HG02973 (cell line): ENCODE measurements around the gene HAGHL.
"Not testable (repeated sequence)": the region's sequence is repeated elsewhere in the genome, so short reads cannot be mapped to it uniquely, and the experiment has no call there.

Source experiments
- ATAC-seq: cut with Tn5 transposase; IDR thresholded peaks from one replicate; pipeline ENCODE4 v1.9.1; 2021; ENCODE audit warnings: moderate library complexity; ENCODE audit not compliant: unreplicated experiment

HAGHL gene

GRCh38 chr16:687499-687898, 39.4 kb upstream of the HAGHL start:
- ATAC-seq = no peak

GRCh38 chr16:689175-689897, 37.6 kb upstream of the HAGHL start:
- no peak for ATAC-seq

- ATAC-seq = not testable (repeated sequence)
These were observed 35.7 kb upstream of the HAGHL start for GRCh38 chr16:691242-691641.

- ATAC-seq = no peak
These were observed 34.4 kb upstream of the HAGHL start for GRCh38 chr16:692356-693108.

- ATAC-seq = no peak
These were observed 33.5 kb upstream of the HAGHL start for GRCh38 chr16:693364-693763.

GRCh38 chr16:693766-694165, 33.1 kb upstream of the HAGHL start:
- no peak for ATAC-seq

- no peak for ATAC-seq
These were observed 32.6 kb upstream of the HAGHL start for GRCh38 chr16:694187-694862.

GRCh38 chr16:694863-695354, 32.0 kb upstream of the HAGHL start:
- ATAC-seq = no peak

GRCh38 chr16:695355-696089, 31.4 kb upstream of the HAGHL start:
- no peak for ATAC-seq

GRCh38 chr16:698911-699671, 27.8 kb upstream of the HAGHL start:
- no peak for ATAC-seq

- no peak for ATAC-seq
These were observed 26.0 kb upstream of the HAGHL start for GRCh38 chr16:700684-701584.

GRCh38 chr16:702341-702740, 24.6 kb upstream of the HAGHL start:
- ATAC-seq = no peak

GRCh38 chr16:703406-703805, 23.5 kb upstream of the HAGHL start:
- ATAC-seq = no peak

- ATAC-seq = no peak
These were observed 22.9 kb upstream of the HAGHL start for GRCh38 chr16:704047-704446.

- ATAC-seq = no peak
These were observed 22.1 kb upstream of the HAGHL start for GRCh38 chr16:704552-705380.

GRCh38 chr16:705431-706188, 21.3 kb upstream of the HAGHL start, which contains the start of gene FBXL16:
Gene FBXL16 (minus strand): TSS chr16:705801. CDS start chr16:697405, 8,396 bp downstream.
- no peak for ATAC-seq

GRCh38 chr16:706189-707061, 20.5 kb upstream of the HAGHL start:
- no peak for ATAC-seq
